NCI-H2107 treated with DMSO at 0.1 percent for 48 hours (cell line): ENCODE results near the gene NXPH1.
A peak's percentile ranks its signal among the peaks of the same experiment; 100 is the strongest.

Experiments used
- DNase-seq: peaks from one replicate; lab custom pipeline; 2025; ENCODE audit not compliant: unreplicated experiment; lab: John Stamatoyannopoulos, UW

NXPH1 gene

DNA sequence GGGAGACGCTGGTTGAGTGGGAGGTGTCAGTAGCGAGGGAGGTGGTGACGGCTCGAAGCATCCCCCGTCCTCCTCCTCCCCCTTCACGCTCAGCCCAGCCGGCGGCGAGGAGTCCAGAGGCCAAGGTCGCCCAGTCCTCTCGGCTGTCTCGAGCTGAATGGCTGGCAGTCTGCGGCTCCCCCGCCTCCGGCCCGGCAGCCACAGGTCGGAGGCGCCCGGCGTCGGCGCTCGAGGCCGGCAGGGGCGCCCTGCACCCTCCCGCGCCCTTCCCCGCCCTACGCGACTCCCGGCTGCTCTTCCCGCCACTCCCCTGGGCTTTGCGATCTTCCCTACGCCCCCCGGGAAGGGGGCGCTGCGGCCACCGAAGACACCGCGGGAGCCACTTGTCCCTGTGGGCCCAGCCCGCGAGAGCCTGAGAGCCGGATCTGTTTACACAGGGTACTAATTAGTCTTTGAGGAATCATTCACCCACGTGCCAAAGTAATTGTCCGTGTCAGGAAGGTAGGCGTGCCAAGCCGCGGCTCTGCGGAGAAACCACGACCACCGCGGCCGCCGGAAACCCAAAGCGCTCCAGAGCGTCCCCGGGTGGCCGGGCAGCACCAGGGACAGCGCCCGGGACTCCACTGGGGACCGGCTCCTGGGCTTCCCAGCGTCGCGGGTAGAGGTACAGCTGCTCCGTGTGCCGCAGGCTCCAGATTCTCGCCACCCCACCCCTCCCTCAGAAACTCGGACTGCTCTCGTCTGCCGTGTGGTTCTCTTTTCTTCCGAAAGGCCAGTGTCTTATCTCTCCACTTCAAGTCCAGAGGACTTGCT lies at the start of gene NXPH1:
Gene NXPH1 (plus strand): TSS at position 133 of the 813 bp plus-strand sequence.
- no peak for DNase-seq

DNA sequence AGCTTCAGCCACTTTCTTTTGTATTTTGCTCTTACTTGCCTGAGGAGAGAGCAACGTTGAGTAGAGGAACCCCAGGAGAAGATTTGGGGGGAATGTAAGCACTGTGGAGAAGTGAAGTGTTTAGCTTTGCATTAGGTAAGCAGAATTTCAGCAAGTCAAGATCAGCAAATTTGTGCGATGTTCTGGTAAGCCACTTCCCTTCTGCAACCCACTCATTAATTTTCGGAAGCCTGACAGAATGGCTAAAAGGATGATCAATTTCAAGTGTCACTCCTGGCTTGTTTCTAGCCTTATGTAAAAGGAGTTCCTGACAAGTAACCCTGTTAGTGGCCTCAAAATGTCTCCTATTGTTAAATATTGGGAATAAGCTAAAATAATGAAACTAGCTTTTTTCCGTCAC lies 48.5 kb upstream of the NXPH1 start:
- no peak for DNase-seq

DNA sequence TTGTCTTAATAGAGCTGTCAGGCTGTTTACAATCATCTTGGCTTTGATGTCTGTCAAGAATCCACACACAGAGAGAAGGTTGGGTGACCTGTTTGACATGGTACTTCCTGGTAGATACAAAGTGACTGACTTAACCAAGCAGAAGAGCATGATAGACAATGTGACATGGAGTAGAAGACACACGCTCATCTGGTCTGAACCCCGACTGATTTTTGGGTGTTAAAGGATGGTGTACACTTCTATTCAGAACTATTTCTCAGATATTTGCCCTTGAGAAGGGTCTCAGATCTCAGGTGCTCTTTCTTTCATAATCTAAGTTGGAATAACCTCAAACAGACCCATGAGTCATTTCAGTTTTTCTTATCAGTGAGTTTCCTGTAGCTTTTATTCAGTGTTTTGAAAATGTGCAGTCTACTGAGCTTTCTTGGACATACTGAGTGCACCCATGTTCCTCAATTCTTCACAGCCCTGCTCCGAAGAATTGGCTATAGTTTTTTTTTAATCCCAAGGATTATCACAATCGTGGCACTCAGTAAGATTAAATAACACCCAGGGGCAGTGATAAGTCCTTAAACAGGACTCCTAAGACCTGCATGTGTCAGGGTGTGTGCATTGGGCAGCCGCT lies 46.4 kb upstream of the NXPH1 start:
- DNase-seq, result no peak

DNA sequence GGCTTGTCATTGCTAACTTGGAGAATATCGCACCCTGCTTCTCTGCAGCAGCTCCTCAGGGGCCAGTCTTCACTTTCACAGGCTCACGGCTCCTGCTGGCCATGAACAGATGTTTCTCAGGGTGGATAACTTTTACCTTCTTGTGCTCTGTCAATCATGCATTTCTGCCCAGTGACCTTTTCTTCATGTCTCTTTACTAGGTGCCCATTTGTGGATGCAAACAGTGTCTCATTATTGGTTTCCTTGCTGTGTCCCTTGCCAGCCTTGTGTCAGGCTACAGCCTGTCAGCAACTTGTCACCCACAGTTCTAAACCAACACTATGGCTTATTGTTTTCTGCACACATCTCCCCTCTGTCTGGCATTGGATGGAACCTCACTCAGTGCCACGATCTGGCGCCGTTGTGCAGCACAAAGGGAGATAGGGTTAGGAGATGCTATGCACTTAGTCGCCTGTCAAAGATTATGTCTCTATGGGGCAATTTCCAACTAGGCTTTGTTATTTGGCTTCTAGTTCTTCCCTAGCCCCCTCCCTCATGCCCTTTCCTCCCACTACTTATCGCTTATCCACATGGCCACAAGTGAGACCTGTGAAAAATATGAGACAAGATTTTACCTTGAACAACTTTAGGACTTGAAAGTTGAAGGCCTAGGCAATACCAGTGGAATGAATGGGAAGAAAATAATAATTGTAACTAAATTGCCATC lies 45.7 kb upstream of the NXPH1 start:
- no peak for DNase-seq

DNA sequence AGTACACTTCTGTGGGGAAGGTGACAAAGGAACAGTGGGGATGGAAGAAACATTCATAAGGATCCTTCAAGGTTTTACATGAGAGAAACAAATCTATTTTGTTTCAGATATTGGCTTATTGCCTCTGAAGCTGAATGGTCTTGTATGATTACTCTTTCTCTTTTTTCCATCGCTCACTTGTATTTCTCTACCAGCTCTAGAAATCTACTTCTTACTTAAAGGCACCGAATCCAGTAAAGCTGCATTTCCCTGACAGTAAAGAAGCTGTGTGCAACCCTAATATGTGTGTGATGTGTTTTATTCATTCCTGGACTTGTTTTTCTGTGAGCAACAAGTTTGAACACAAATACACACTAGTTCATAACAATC lies 45.2 kb upstream of the NXPH1 start:
- DNase-seq, result no peak

DNA sequence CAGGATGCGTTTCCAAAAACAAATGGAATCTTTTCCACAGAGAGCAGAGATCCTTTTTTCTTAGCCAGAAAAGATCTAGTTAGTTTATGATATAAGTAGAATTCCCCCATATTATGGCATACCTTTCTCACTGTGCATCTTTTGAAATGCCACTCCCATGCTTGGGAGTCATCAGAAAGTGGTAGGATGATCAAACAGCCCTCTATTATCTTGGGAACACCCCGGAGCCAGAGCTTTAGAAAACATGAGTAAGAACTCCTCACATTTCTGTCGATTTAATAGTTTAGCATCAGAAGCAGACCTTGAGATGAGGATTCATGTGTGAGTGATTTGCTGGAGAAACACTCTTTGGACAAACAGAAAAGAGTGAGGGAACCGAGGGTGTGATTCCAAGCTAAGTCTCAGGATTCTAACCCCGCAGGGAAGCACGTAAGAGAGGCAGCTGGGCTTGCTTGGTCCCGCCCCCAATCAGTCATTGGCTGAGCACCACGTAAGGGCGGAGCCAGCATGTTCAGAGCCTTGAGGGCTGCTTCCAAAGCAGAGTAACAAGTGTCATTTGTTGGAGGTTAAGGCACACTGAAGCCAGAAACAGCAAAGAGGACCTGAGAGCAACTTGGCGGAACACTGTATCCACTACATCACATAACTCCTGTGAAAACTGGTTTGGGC lies 43.7 kb upstream of the NXPH1 start:
- no peak for DNase-seq

DNA sequence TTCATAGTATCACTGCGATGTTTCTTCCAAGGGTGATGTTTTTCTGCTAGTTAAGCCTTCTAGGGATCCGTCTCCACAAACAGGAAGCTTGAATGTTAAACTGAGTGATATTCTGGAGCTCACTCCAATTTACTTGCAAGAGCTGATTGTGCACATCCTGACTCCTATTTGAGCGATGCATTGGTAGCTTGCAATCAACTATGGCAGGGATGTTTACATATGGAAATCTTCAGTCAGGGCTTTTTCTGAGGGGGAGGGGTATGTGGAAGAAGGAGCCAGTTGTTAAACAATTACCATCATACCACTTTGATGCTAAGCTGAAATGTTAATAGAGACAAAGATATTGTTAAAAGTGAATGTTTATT lies 43.2 kb upstream of the NXPH1 start:
- DNase-seq, result no peak

DNA sequence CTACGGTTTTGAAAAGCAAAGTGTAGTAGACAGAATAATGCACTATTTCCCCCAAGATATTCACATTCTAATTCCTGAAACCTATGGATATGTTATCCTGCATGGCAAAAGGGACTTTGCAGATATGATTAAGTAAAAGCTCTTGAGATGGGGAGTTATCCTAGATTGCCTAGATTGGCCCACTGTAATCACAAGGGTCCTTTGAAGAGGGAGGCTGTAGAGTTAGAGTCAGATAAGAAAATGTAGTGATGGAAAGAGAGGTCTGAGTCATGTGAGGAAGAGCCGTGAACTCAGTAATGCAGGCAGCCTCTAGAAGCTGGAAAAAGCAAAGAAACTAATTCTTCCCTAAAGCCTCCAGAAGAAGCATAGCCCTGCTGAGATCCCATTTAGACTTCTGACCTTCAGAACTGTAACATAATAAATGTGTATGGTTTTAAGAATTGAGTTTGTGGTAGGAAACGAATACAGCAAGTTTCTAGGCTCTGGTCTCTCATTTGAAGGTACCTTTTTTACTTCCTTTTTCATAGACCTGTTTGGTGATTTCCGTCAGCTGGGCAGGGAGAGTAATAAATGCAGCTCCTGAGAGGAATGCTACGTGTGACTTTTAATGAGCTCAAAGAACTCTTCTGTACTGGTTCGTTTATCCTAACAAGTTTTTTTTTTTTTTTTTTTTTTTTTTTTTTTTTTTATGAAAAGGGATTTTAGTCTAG lies 41.9 kb upstream of the NXPH1 start:
- DNase-seq, result no peak

DNA sequence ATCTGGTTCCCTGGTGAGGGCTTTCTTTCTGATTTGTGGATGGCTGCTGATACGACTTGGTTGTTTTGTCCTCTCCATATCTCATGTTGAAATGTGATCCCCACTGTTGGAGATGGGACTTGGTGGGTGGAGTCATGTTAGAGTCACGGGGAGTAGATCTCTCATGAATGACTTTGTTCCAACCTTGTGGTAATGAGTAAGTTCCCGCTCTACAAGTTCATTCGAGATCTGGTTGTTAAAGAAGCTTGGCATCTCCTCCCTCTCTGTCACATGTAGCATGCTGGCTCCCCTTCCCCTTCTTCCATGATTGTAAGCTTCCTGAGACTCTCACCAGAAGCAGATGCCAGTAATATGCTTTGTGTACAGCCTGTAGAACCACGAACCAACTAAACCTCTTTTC lies 37.1 kb upstream of the NXPH1 start:
- no peak for DNase-seq

DNA sequence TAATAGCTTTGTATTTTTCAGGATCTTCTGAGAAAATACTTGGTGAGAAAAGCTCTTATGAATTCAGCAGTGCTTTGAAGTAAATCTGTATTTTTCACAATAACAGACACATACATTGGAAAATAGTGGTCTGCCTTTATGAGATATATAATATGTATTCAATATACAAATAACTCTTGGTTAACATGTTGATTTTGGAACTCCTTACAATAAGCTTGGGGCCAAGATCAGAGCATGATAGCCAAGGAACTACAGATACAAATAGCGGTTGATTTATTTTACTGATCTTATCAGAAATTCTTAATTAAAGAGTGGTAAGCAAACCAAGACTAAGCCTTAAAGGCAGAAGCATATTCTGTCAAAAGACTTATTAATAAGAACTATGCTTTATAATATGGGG lies 24.5 kb upstream of the NXPH1 start:
- no peak for DNase-seq

DNA sequence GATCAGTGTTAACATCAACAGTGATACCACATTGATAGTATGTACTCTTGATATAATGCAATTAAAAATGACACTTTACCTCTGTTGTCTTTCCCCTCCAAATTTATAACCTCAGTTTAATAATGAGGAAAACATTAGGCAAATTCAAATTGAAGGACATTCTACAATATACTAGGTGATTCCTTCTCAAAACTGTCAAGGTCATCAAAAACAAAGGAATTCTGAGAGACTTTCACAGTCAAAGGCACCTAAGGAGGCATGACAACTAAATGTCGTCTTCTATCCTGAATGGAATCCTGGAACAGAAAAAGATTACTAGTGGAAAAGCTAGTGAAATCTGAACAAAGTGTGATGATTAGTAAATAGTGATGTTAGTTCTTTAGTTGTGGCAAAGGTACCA lies 22.3 kb upstream of the NXPH1 start:
- no peak for DNase-seq

DNA sequence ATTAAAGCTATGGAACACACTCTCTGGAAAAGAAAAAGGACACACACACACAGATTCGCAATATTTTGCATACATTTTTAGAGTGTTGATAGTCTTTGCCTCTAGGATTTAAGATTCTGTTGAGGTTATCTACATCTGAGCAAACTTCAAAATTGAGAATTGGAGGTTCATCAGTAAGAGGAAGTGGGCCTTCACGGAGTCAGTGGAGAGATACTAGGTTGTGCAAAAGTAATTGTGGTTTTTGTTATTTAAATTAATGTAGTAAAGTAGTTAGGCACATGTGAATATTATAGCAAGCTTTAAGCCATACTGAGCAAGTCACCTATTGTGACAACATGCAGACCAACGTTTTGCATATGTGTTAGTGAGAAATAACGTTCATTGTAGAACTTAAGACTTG lies 19.8 kb upstream of the NXPH1 start:
- no peak for DNase-seq

DNA sequence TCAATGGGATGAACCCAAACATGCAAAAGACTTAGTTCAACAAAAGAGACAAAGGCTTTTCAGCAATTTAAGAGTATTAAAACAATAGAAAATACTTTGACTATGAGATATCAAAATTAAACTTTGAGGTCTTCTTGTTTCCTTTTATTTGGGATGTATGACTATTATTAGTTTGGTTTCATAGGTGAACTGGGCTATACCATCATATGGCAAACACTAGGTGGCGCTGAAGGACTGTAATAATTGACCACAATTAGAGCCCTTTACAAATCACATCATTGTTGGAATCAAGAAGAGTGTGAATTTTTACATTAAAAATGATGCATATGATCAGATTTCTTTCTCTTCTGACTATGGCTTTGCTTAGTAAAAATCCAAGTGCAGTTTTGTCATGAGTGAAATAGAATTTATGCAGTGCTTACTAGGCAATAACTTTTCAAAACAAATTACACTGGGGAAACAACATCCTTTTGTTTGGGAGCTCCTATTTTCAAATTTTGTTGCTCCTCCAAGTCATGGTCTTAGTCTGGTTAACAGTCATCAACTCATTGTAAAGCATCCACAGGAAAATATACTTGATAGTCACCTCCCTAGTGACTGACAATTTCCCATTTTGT lies 14.7 kb upstream of the NXPH1 start:
- DNase-seq, result peak; percentile 68

DNA sequence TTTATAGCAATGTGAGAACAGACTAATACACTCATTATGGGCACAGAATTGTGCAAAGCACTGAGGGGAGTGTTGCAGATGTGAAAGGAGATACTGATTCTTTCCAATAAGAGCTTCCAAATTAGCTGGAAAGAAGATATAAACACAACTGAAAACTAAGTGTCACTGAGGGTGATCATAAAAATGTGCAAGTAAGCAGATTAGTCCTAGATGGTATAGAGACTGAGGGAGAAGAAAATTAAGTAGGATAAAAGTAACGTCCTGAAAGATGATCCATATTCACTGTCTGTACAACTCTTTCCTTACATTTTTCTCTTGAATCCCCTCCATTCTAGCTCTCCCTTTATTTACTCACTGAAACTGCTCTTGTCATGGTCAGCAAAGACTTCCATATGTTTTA lies 11.2 kb upstream of the NXPH1 start:
- DNase-seq, result no peak

DNA sequence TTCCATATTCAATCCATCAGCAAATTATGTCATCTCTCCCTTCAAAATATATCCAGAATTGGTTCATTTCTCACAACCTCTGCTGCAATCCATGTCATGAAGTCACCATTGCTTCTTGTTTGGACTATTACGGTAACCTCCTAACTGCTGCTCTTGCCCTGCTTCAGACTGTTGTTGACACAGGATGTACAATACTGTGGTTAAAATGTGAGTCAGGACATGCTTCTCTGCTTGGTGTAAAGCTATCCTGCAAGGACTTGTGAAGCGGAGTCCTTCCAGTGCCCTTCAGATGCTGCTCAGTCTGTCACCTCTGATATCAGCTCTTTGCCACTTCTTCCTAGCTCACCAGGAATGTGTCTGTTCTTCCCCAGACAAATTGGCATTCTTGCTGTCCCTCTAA lies 10.4 kb upstream of the NXPH1 start:
- no peak for DNase-seq

DNA sequence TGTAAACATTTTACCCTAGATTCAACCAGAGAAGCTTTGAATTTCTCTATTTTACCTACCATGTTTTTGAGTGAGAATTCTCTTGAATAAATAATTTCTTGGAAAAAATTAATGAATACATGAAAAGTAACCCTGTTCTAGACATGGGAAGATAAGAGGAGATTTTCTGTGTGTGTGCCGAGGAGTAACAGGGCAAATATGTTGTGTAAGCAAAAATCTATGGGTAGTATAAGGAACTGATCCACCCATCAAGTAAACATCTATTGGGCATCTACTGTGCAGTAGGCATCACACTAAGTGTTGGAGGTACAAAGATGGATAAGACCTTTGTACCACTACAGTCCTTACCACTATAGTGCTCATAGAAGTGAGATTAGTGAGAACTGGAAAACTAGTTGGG lies 8.2 kb upstream of the NXPH1 start:
- no peak for DNase-seq

DNA sequence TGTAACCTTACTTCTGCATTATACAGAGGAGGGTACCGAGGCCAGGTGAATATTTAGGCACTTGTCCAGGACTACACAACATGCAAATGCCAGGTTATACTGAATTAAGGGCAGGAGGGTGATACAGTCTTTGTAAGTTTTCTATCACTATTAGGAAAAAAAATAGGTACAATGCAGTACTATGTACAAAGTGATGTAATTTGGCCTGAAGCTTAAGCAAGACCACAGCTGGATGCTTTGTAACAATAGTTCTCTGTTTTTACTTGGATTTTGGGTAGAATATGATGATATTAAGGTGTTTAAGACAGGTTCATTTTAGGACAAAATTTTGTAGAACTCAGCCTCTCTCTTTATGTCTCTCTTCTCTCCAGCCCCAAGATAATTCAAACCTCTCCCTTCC lies 2.8 kb upstream of the NXPH1 start:
- no peak for DNase-seq

DNA sequence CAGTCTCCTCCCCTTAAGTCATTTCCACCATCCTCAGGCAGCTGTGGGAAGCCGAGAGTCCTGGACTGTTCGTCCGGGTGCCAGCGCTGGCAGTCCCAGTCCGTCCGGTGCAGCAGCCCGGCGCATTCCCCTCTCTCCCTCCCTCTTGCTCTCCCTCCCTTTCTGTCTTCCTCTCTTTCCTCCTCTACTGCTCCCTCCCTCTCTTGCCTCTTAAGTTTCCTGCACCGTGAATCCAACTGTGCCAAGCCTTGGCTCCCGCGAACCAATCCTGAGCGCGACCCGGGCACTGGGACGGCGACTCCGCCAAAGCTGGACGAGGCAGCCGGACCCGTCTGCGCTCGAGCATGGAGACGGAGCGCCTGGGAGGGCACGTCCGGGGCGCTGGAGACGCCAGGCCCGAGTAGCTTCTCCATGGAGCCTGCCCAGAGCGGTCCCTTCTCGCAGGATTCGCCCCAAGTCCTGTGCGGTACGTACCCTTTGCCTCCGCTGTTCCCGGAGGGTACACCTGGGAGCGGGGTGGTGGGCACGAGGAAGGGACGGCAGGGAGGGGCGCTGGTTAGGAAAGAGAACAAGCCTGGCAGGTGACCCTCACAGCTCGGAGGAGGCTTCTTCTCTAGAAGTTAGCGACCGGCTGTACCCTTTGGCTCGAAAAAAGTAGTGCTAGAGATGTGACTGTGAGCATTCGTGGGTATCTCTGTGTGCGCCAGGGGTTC lies 1.0 kb downstream of the NXPH1 start:
- DNase-seq, result no peak

DNA sequence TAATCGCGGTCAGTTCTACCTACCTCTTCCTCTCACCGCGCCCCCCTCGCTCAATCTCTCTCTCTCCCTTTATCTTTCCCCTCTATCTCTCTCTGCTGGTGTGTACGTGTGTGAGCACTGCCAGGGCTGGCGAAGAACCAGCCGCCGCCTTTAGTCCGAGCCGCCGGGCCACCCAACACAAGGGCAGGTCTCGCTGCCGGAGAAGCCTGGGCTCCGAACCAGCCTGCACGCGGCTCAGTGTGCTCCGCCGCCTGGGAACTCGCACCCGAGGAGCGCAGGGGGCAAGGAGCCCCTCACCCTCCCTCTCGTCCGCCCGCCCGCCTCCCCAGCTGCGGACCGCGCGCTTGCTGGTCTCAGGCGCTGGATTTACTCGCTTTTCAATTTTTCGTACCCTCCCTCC lies 1.7 kb downstream of the NXPH1 start:
- no peak for DNase-seq
